Measurements from ENCODE around the gene SLC11A2. TPM values are rescaled to one million over a fixed set of nuclear protein-coding genes. Genes with fewer than 3 reads are reported as not detected.
A peak's percentile ranks its signal among the peaks of the same experiment; 100 is the strongest.
"Not testable (repeated sequence)": the region's sequence is repeated elsewhere in the genome, so short reads cannot be mapped to it uniquely, and the experiment has no call there.

The SLC11A2 gene
- total RNA-seq, 8 experiments from 2014 or later: 20.6 to 55.2 (median 31.5) TPM

GRCh38 chr12:51021694-51022093, 4.5 kb downstream of the SLC11A2 start:
- Histone ChIP-seq H3K4me3 (no peak overlapping the region), H3K4me1 (replicated peaks in 1 of 2) (peaks cover 8 to 14% of the 10 kb centered on the region in 2 donors), H3K27ac (no peak overlapping the region)
- ATAC-seq (replicated peaks in 6 of 8): no peak
- WGBS, 10 experiments: 73 to 92% (median 86%) methylated on average over 1 of the region's 1 CpG; no CpG with 5 or more reads in 3 of the 10 experiments
- in situ Hi-C loops (cut with MboI; ENCODE audit: low pct_unique_long_range_greater_than_20kb in 2 of 9, low sequenced_read_pairs in 9 of 9, unreplicated experiment in 9 of 9): loop anchor here in 1 of 9 experiments (25.0 kb wide), 1 partner anchor 209 kb away; no protein-coding TSS in a partner anchor

- 70 to 100% (median 92%) methylated on average over 1 to 5 of the region's 7 CpGs; no CpG with 5 or more reads in 2 of the 10 experiments for WGBS, 10 experiments
- Histone ChIP-seq H3K4me3 (no peak overlapping the region), H3K27ac (no peak overlapping the region), H3K4me1 (replicated peaks in 1 of 2) (peaks cover 6 to 12% of the 10 kb centered on the region in 2 donors)
- no peak for ATAC-seq (replicated peaks in 6 of 8)
- in situ Hi-C loops (cut with MboI; ENCODE audit: low pct_unique_long_range_greater_than_20kb in 2 of 9, low sequenced_read_pairs in 9 of 9, unreplicated experiment in 9 of 9): loop anchor here in 1 of 9 experiments (25.0 kb wide), 1 partner anchor 208 kb away; no protein-coding TSS in a partner anchor
Observed at GRCh38 chr12:51020448-51021182, 5.6 kb downstream of the SLC11A2 start.

GRCh38 chr12:51019927-51020326, 6.3 kb downstream of the SLC11A2 start:
- in situ Hi-C loops (cut with MboI; ENCODE audit: low pct_unique_long_range_greater_than_20kb in 2 of 9, low sequenced_read_pairs in 9 of 9, unreplicated experiment in 9 of 9): loop anchor here in 1 of 9 experiments (25.0 kb wide), 1 partner anchor 208 kb away; no protein-coding TSS in a partner anchor
- H3K4me3 ChIP-seq: no peak overlapping the region
- 70 to 100% (median 75%) methylated on average over 1 to 2 of the region's 2 CpGs; no CpG with 5 or more reads in 5 of the 10 experiments for WGBS, 10 experiments

GRCh38 chr12:51018956-51019355, 7.2 kb downstream of the SLC11A2 start:
- Histone ChIP-seq H3K4me3 (no peak overlapping the region), H3K27ac (no peak overlapping the region), H3K4me1 (replicated peaks in 1 of 2) (peaks cover 2 to 3% of the 10 kb centered on the region in 2 donors)
- WGBS, 10 experiments: 85 to 100% (median 97%) methylated on average over 1 to 2 of the region's 2 CpGs
- ATAC-seq (replicated peaks in 6 of 8): no peak
- in situ Hi-C loops (cut with MboI; ENCODE audit: low pct_unique_long_range_greater_than_20kb in 2 of 9, low sequenced_read_pairs in 9 of 9, unreplicated experiment in 9 of 9): loop anchor here in 1 of 9 experiments (25.0 kb wide), 1 partner anchor 207 kb away; no protein-coding TSS in a partner anchor

More at GRCh38 chr12:51019927-51020326, 6.3 kb downstream of the SLC11A2 start:
- Histone ChIP-seq H3K4me1 (replicated peaks in 1 of 2) (peaks cover 6 to 12% of the 10 kb centered on the region in 2 donors), H3K27ac (no peak overlapping the region)
- no peak for ATAC-seq (replicated peaks in 6 of 8)

- no peak overlapping the region for H3K27ac ChIP-seq
Observed at GRCh38 chr12:51017452-51017851, 8.7 kb downstream of the SLC11A2 start.

GRCh38 chr12:51014467-51014866, 11.7 kb downstream of the SLC11A2 start:
- not testable (repeated sequence) for ATAC-seq (replicated peaks in 6 of 8); H3K4me1 ChIP-seq (replicated peaks in 1 of 2); H3K27ac ChIP-seq; H3K4me3 ChIP-seq
- WGBS, 10 experiments: 40 to 100% (median 89%) methylated on average over 1 to 7 of the region's 9 CpGs; no CpG with 5 or more reads in 3 of the 10 experiments
- in situ Hi-C loops (cut with MboI; ENCODE audit: low pct_unique_long_range_greater_than_20kb in 2 of 9, low sequenced_read_pairs in 9 of 9, unreplicated experiment in 9 of 9): loop anchor here in 1 of 9 experiments (25.0 kb wide), 1 partner anchor 202 kb away; no protein-coding TSS in a partner anchor

More at GRCh38 chr12:51017452-51017851, 8.7 kb downstream of the SLC11A2 start:
- in situ Hi-C loops (cut with MboI; ENCODE audit: low pct_unique_long_range_greater_than_20kb in 2 of 9, low sequenced_read_pairs in 9 of 9, unreplicated experiment in 9 of 9): loop anchor here in 1 of 9 experiments (25.0 kb wide), 1 partner anchor 205 kb away; no protein-coding TSS in a partner anchor
- Histone ChIP-seq H3K4me1 (replicated peaks in 1 of 2) (no peaks in the 10 kb centered on the region), H3K4me3 (no peak overlapping the region)
- ATAC-seq (replicated peaks in 6 of 8): no peak

GRCh38 chr12:51013441-51013840, 12.7 kb downstream of the SLC11A2 start:
- H3K4me1 ChIP-seq (replicated peaks in 1 of 2): peaks cover 0 to 2% of the 10 kb centered on the region in 2 donors
- ATAC-seq (replicated peaks in 6 of 8): no peak
- WGBS, 10 experiments: 89 to 100% (median 95%) methylated on average over 2 to 7 of the region's 7 CpGs; no CpG with 5 or more reads in 3 of the 10 experiments
- in situ Hi-C loops (cut with MboI; ENCODE audit: low pct_unique_long_range_greater_than_20kb in 2 of 9, low sequenced_read_pairs in 9 of 9, unreplicated experiment in 9 of 9): loop anchor here in 1 of 9 experiments (25.0 kb wide), 1 partner anchor 201 kb away; no protein-coding TSS in a partner anchor
- H3K4me3 ChIP-seq: no peak overlapping the region
- H3K27ac ChIP-seq: no peak overlapping the region

GRCh38 chr12:51012570-51013236, 13.5 kb downstream of the SLC11A2 start:
- in situ Hi-C loops (cut with MboI; ENCODE audit: low pct_unique_long_range_greater_than_20kb in 2 of 9, low sequenced_read_pairs in 9 of 9, unreplicated experiment in 9 of 9): loop anchor here in 1 of 9 experiments (25.0 kb wide), 1 partner anchor 200 kb away; no protein-coding TSS in a partner anchor
- Histone ChIP-seq H3K4me1 (replicated peaks in 1 of 2) (peaks cover 0 to 2% of the 10 kb centered on the region in 2 donors), H3K4me3 (no peak overlapping the region), H3K27ac (no peak overlapping the region)
- no peak for ATAC-seq (replicated peaks in 6 of 8)
- 78 to 94% (median 92%) methylated on average over 2 to 5 of the region's 5 CpGs; no CpG with 5 or more reads in 1 of the 10 experiments for WGBS, 10 experiments

GRCh38 chr12:51011955-51012354, 14.2 kb downstream of the SLC11A2 start:
- ATAC-seq (replicated peaks in 6 of 8): peak; percentile 41 to 99 (median 68)
- 0 to 80% (median 58%) methylated on average over 1 to 2 of the region's 4 CpGs; no CpG with 5 or more reads in 5 of the 10 experiments for WGBS, 10 experiments
- H3K27ac ChIP-seq: no peak overlapping the region

GRCh38 chr12:51009056-51009440, 17.1 kb downstream of the SLC11A2 start:
- in situ Hi-C loops (cut with MboI; ENCODE audit: low pct_unique_long_range_greater_than_20kb in 2 of 9, low sequenced_read_pairs in 9 of 9, unreplicated experiment in 9 of 9): loop anchor here in 1 of 9 experiments (25.0 kb wide), 1 partner anchor 197 kb away; no protein-coding TSS in a partner anchor
- no peak overlapping the region for H3K27ac ChIP-seq
- ATAC-seq (replicated peaks in 6 of 8): peak in 5 of 8 experiments; percentile 25 to 56 (median 34)
- H3K4me3 ChIP-seq: no peak overlapping the region
- H3K4me1 ChIP-seq (replicated peaks in 1 of 2): peaks cover 0 to 2% of the 10 kb centered on the region in 2 donors
- 73 to 100% (median 91%) methylated on average over 1 to 8 of the region's 8 CpGs; no CpG with 5 or more reads in 1 of the 10 experiments for WGBS, 10 experiments

More at GRCh38 chr12:51011955-51012354, 14.2 kb downstream of the SLC11A2 start:
- Histone ChIP-seq H3K4me1 (replicated peaks in 1 of 2) (peaks cover 0 to 2% of the 10 kb centered on the region in 2 donors), H3K4me3 (no peak overlapping the region)
- in situ Hi-C loops (cut with MboI; ENCODE audit: low pct_unique_long_range_greater_than_20kb in 2 of 9, low sequenced_read_pairs in 9 of 9, unreplicated experiment in 9 of 9): loop anchor here in 1 of 9 experiments (25.0 kb wide), 1 partner anchor 200 kb away; no protein-coding TSS in a partner anchor

- Histone ChIP-seq H3K4me1 (replicated peaks in 1 of 2) (peaks cover 0 to 2% of the 10 kb centered on the region in 2 donors), H3K27ac (no peak overlapping the region), H3K4me3 (no peak overlapping the region)
- 80 to 100% (median 88%) methylated on average over 1 of the region's 1 CpG; no CpG with 5 or more reads in 5 of the 10 experiments for WGBS, 10 experiments
- in situ Hi-C loops (cut with MboI; ENCODE audit: low pct_unique_long_range_greater_than_20kb in 2 of 9, low sequenced_read_pairs in 9 of 9, unreplicated experiment in 9 of 9): loop anchor here in 1 of 9 experiments (25.0 kb wide), 1 partner anchor 196 kb away; no protein-coding TSS in a partner anchor
- no peak for ATAC-seq (replicated peaks in 6 of 8)
Observed at GRCh38 chr12:51008329-51009055, 17.7 kb downstream of the SLC11A2 start.

GRCh38 chr12:51005671-51006070, 20.5 kb downstream of the SLC11A2 start:
- no peak overlapping the region for H3K27ac ChIP-seq
- 80 to 100% (median 98%) methylated on average over 1 to 3 of the region's 3 CpGs; no CpG with 5 or more reads in 2 of the 10 experiments for WGBS, 10 experiments
- no peak for ATAC-seq (replicated peaks in 6 of 8)
- in situ Hi-C loops (cut with MboI; ENCODE audit: low pct_unique_long_range_greater_than_20kb in 2 of 9, low sequenced_read_pairs in 9 of 9, unreplicated experiment in 9 of 9): loop anchor here in 1 of 9 experiments (25.0 kb wide), 1 partner anchor 193 kb away; no protein-coding TSS in a partner anchor
- H3K4me1 ChIP-seq (replicated peaks in 1 of 2): no peaks in the 10 kb centered on the region
- no peak overlapping the region for H3K4me3 ChIP-seq

All from motor neuron (in vitro differentiated cells).